Uterus (tissue), 4 donors: ENCODE results near the gene PHYHIPL. TPM values are rescaled to one million over a fixed set of nuclear protein-coding genes. Genes with fewer than 3 reads are reported as not detected.

ENCODE experiments used
- DNase-seq, 2 donors: peaks; one replicate each; pipeline ENCODE4 v3.0.0-alpha.2; 2019 to 2020
- H3K27ac ChIP-seq, 2 donors: fragments of 200-600 bp; sonication (generic); 1 replicate in 1 of 2; 2 replicates in 1 of 2; pipeline ENCODE4 v1.5.1; 2016 to 2018
- H3K27me3 ChIP-seq, 2 donors: fragments of 200-600 bp; sonication (generic); one replicate each; pipeline ENCODE4 v1.5.1; 2018 to 2019; ENCODE audit warnings: control low read depth in 1 of 2
- H3K36me3 ChIP-seq, 2 donors: fragments of 200-600 bp; sonication (generic); one replicate each; pipeline ENCODE4 v1.5.1; 2019; ENCODE audit warnings: control low read depth in 1 of 2
- H3K4me1 ChIP-seq, 2 donors: fragments of 200-600 bp; sonication (generic); one replicate each; pipeline ENCODE4 v1.5.1; 2018 to 2019; ENCODE audit warnings: control low read depth in 1 of 2
- H3K4me3 ChIP-seq, 2 donors: fragments of 200-600 bp; sonication (generic); 1 replicate in 1 of 2; 2 replicates in 1 of 2; pipeline ENCODE4 v1.5.1; 2018 to 2019; ENCODE audit warnings: mild to moderate bottlenecking in 1 of 2
- H3K9me3 ChIP-seq, 2 donors: fragments of 200-600 bp; sonication (generic); one replicate each; pipeline ENCODE4 v1.5.1; 2019; ENCODE audit warnings: control low read depth in 1 of 2
- POLR2A ChIP-seq, 2 donors: fragments of 450-650 bp; IDR thresholded peaks; one replicate each; pipeline ENCODE4 v1.6.1; 2016; ENCODE audit warnings: antibody characterized with exemption in 2 of 2, mild to moderate bottlenecking in 1 of 2, moderate library complexity in 1 of 2
- intact Hi-C: fragments of 100-400 bp; cut with DNase I; formaldehyde crosslinking; loops from one replicate; pipeline ENCODE4 v1.15.1; 2023; ENCODE audit warnings: low total_unique reads
- total RNA-seq, 4 donors: library from RNA; depleted of rRNA in 3 of 4; stranded (reverse); fragments of >200 nt in 3 of 4; gene quantifications; one replicate each; pipeline versions ENCODE4 v1.1.0 to v1.2.4, GENCODE V29; 2014 to 2023
- TF ChIP-seq, protein P1 (sequence below), 4 experiments: fragments of 200-600 bp in 2 of 4; fragments of 450-650 bp in 2 of 4; sonication (generic) in 2 of 4; IDR thresholded peaks; one replicate each; pipeline ENCODE4 v1.5.1; 2016 to 2019; ENCODE audit warnings: antibody characterized with exemption in 4 of 4, mild to moderate bottlenecking in 2 of 4, moderate library complexity in 1 of 4
- donor health status: DM: yes; HTN: yes; CAD: no.

The PHYHIPL gene
- total RNA-seq, 4 donors from 2014 or later: 0.12 to 0.83 TPM; not detected in 2

- Histone ChIP-seq H3K4me3 (no peak overlapping the region), H3K4me1 (no peaks in the 10 kb centered on the region), H3K36me3 (no peaks in the 10 kb centered on the region), H3K9me3 (no peaks in the 10 kb centered on the region), H3K27ac (no peak overlapping the region), H3K27me3 (no peaks in the 10 kb centered on the region)
- no peak for DNase-seq
- TF ChIP-seq, protein P1, sequence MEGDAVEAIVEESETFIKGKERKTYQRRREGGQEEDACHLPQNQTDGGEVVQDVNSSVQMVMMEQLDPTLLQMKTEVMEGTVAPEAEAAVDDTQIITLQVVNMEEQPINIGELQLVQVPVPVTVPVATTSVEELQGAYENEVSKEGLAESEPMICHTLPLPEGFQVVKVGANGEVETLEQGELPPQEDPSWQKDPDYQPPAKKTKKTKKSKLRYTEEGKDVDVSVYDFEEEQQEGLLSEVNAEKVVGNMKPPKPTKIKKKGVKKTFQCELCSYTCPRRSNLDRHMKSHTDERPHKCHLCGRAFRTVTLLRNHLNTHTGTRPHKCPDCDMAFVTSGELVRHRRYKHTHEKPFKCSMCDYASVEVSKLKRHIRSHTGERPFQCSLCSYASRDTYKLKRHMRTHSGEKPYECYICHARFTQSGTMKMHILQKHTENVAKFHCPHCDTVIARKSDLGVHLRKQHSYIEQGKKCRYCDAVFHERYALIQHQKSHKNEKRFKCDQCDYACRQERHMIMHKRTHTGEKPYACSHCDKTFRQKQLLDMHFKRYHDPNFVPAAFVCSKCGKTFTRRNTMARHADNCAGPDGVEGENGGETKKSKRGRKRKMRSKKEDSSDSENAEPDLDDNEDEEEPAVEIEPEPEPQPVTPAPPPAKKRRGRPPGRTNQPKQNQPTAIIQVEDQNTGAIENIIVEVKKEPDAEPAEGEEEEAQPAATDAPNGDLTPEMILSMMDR (IDR thresholded peaks at IDR 0.05): no peak
- TF ChIP-seq POLR2A (IDR thresholded peaks at IDR 0.05): no peak
- intact Hi-C loops: no loop called here
These were observed 88.7 kb downstream of the PHYHIPL start for GRCh38 chr10:59265141-59265540.

DNA sequence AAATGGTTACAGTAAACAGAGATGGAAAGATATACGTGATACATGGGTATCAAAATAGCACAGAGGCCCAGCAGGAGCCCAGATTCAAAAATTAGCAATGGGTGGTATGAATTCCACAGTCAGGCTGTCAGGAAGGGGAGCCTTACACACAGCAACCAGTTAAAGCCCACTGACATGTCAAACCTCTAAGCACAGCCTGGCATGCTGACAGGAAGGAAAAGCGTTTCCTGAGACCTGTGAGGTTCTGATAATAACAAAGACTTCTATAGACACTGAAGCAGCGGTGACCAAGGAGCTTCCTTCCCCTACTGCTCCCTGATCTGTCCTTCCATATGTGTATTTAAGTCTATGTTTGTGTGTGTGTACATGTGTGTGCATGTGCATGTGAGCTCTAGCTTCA, 89.9 kb downstream of the PHYHIPL start:
- intact Hi-C loops: no loop called here
- H3K27ac ChIP-seq: no peak overlapping the region
- no peaks in the 10 kb centered on the region for H3K9me3 ChIP-seq
- TF ChIP-seq POLR2A (IDR thresholded peaks at IDR 0.05): no peak
- TF ChIP-seq, protein P1 (IDR thresholded peaks at IDR 0.05): no peak
- no peaks in the 10 kb centered on the region for H3K36me3 ChIP-seq
- H3K4me3 ChIP-seq: no peak overlapping the region
- no peaks in the 10 kb centered on the region for H3K4me1 ChIP-seq
- DNase-seq: no peak
- H3K27me3 ChIP-seq: no peaks in the 10 kb centered on the region

DNA sequence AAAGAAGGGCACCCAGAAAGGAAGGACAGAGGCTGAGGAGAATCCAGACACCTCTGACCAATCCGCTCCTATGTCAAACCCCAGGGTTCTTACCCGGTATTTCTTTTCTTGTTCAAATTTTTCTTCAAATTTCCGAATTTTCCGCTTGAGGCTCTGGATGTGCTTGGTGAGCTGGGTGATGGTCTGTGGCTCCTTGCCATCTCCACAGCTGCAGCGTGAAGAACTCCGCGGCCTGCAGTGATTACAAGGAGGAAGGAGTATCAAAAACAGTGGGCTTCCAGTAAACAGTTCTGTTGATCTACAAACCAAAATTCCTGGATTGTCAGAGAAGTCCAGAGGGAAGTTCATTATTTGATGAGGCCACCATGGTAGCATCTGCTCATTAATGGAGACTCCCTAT, 92.0 kb downstream of the PHYHIPL start:
- DNase-seq: no peak
- TF ChIP-seq, protein P1 (IDR thresholded peaks at IDR 0.05): no peak
- no peak for TF ChIP-seq POLR2A (IDR thresholded peaks at IDR 0.05)
- no peaks in the 10 kb centered on the region for H3K36me3 ChIP-seq
- no peak overlapping the region for H3K4me3 ChIP-seq
- intact Hi-C loops: no loop called here
- H3K9me3 ChIP-seq: no peaks in the 10 kb centered on the region
- H3K4me1 ChIP-seq: no peaks in the 10 kb centered on the region
- no peaks in the 10 kb centered on the region for H3K27me3 ChIP-seq
- no peak overlapping the region for H3K27ac ChIP-seq

- Histone ChIP-seq H3K9me3 (no peaks in the 10 kb centered on the region), H3K27me3 (no peaks in the 10 kb centered on the region), H3K4me3 (no peak overlapping the region), H3K4me1 (no peaks in the 10 kb centered on the region), H3K36me3 (no peaks in the 10 kb centered on the region), H3K27ac (no peak overlapping the region)
- TF ChIP-seq, protein P1 (IDR thresholded peaks at IDR 0.05): no peak
- TF ChIP-seq POLR2A (IDR thresholded peaks at IDR 0.05): no peak
- DNase-seq: no peak
- intact Hi-C loops: no loop called here
These were observed 93.2 kb downstream of the PHYHIPL start for GRCh38 chr10:59269651-59270050.

- no peaks in the 10 kb centered on the region for H3K27me3 ChIP-seq
- H3K27ac ChIP-seq: no peak overlapping the region
- no peaks in the 10 kb centered on the region for H3K36me3 ChIP-seq
- intact Hi-C loops: no loop called here
- no peak for DNase-seq
- H3K9me3 ChIP-seq: no peaks in the 10 kb centered on the region
- no peak overlapping the region for H3K4me3 ChIP-seq
- no peak for TF ChIP-seq POLR2A (IDR thresholded peaks at IDR 0.05)
- TF ChIP-seq, protein P1 (IDR thresholded peaks at IDR 0.05): no peak
- H3K4me1 ChIP-seq: no peaks in the 10 kb centered on the region
These were observed 94.0 kb downstream of the PHYHIPL start for GRCh38 chr10:59270492-59270891.
